HepG2 (cell line): ENCODE results near the gene ARMH1. TPM values are rescaled to one million over a fixed set of nuclear protein-coding genes. Genes with fewer than 3 reads are reported as not detected.

Experiments used
- ATAC-seq: fragments of 200-7000 bp; cut with Tn5 transposase; 3 replicates; pipeline ENCODE4 v1.9.1; 2020; ENCODE audit warnings: mild to moderate bottlenecking, moderate library complexity
- BruUV-seq: library from RNA; stranded (reverse); fragments of 400-500 nt; replicated peaks from 2 replicates; lab custom pipeline; 2021; lab: Mats Ljungman, UMichigan
- CTCF ChIA-PET: fragments of 300-600 bp; formaldehyde crosslinking; extraction: SDS; loops from one replicate; lab custom pipeline; 2021; ENCODE audit warnings: low total read pairs, inconsistent platforms, low intra/inter-chr PET ratio; lab: Yijun Ruan, JAX
- POLR2A ChIA-PET: fragments of 350-600 bp; sonication (Branson Sonifier 250); formaldehyde crosslinking; loops from one replicate; lab custom pipeline; 2020; ENCODE audit warnings: antibody characterized with exemption, inconsistent platforms; lab: Yijun Ruan, JAX
- DNase-seq: peaks from one replicate; pipeline ENCODE4 v3.0.0-alpha.2; 2015; ENCODE audit warnings: low spot score
- FAIRE-seq: peaks from 3 replicates; lab custom pipeline; 2011; peaks lifted over from hg19 to GRCh38; lab: Jason Lieb, UNC
- H2AFZ ChIP-seq: one replicate; pipeline ENCODE4 v1.6.1; 2011; ENCODE audit warnings: low read length, inconsistent platforms
- H3K27ac ChIP-seq: fragments of 300-600 bp; 3 replicates; pipeline ENCODE4 v1.8.0; 2011; ENCODE audit warnings: mixed run types, mild to moderate bottlenecking, mixed read lengths, low read length, inconsistent platforms; ENCODE audit not compliant: insufficient read depth; ENCODE audit errors: extremely low read length
- H3K27me3 ChIP-seq, 2 experiments: fragments of 200-600 bp in 1 of 2; 2 replicates in 1 of 2; 3 replicates in 1 of 2; pipeline versions ENCODE4 v1.6.0 to v1.8.0; 2011; ENCODE audit warnings: low read length in 2 of 2, mild to moderate bottlenecking in 2 of 2, moderate library complexity in 2 of 2, inconsistent platforms in 1 of 2; ENCODE audit not compliant: insufficient read depth in 2 of 2, control insufficient read depth in 1 of 2
- H3K36me3 ChIP-seq, 2 experiments: fragments of 200-600 bp in 1 of 2; replicated peaks in 1 of 2; 2 replicates in 1 of 2; 3 replicates in 1 of 2; pipeline versions ENCODE4 v1.5.1 to v1.8.0; 2011; ENCODE audit warnings: low read length in 2 of 2, inconsistent platforms in 1 of 2; ENCODE audit not compliant: insufficient read depth in 2 of 2, control insufficient read depth in 1 of 2
- H3K4me1 ChIP-seq: 2 replicates; pipeline ENCODE4 v1.5.1; 2012; ENCODE audit warnings: low read length, inconsistent platforms; ENCODE audit not compliant: insufficient read depth
- H3K4me2 ChIP-seq: 2 replicates; pipeline ENCODE4 v1.6.0; 2011; ENCODE audit warnings: low read depth, low read length, inconsistent platforms
- H3K4me3 ChIP-seq, 3 experiments: fragments of 200-600 bp in 1 of 3; sonication (generic), shearing (Covaris generic) in 1 of 3; replicated peaks in 1 of 3; 2 replicates each; pipeline ENCODE4 v1.5.1; 2011 to 2016; ENCODE audit warnings: low read length in 3 of 3, inconsistent platforms in 2 of 3, low read depth in 2 of 3, mild to moderate bottlenecking in 2 of 3, control low read depth in 1 of 3, mixed read lengths in 1 of 3; ENCODE audit not compliant: insufficient read depth in 1 of 3
- H3K79me2 ChIP-seq: one replicate; pipeline ENCODE4 v1.6.1; 2011; ENCODE audit warnings: low read length, inconsistent platforms; ENCODE audit not compliant: insufficient read depth
- H3K9ac ChIP-seq: 2 replicates; pipeline ENCODE4 v1.6.0; 2011; ENCODE audit warnings: mild to moderate bottlenecking, low read depth, low read length, inconsistent platforms; ENCODE audit not compliant: insufficient read depth
- H3K9me3 ChIP-seq: 2 replicates; pipeline ENCODE4 v1.5.1; 2012; ENCODE audit warnings: mild to moderate bottlenecking, low read length
- H4K20me1 ChIP-seq: 2 replicates; pipeline ENCODE4 v1.6.0; 2011; ENCODE audit warnings: inconsistent platforms, mild to moderate bottlenecking, low read length, moderate library complexity; ENCODE audit not compliant: insufficient read depth
- ESRRA ChIP-seq: sonication (generic); formaldehyde crosslinking; IDR thresholded peaks from 2 replicates; pipeline ENCODE4 v1.5.1; 2020; ENCODE audit warnings: mild to moderate bottlenecking, low read depth, missing genetic modification reagents
- FOXA3 ChIP-seq: IDR thresholded peaks from 2 replicates; pipeline ENCODE4 v1.6.1; 2016; ENCODE audit warnings: missing genetic modification reagents, missing compliant biosample characterization
- GPN1 ChIP-seq: sonication (generic); formaldehyde crosslinking; IDR thresholded peaks from 2 replicates; pipeline ENCODE4 v1.5.1; 2020; ENCODE audit warnings: missing genetic modification reagents, borderline replicate concordance
- NR1H2 ChIP-seq: sonication (generic); formaldehyde crosslinking; IDR thresholded peaks from 2 replicates; pipeline ENCODE4 v1.8.1; 2022; ENCODE audit warnings: low read depth, missing genetic modification reagents, borderline replicate concordance
- NRL ChIP-seq: sonication (generic); formaldehyde crosslinking; IDR thresholded peaks from 2 replicates; pipeline ENCODE4 v1.5.0; 2020; ENCODE audit warnings: missing genetic modification reagents, mild to moderate bottlenecking, moderate library complexity, borderline replicate concordance
- ZNF234 ChIP-seq: sonication (generic); formaldehyde crosslinking; conservative IDR thresholded peaks from 2 replicates; pipeline ENCODE4 v1.5.1; 2020; ENCODE audit warnings: mild to moderate bottlenecking, missing genetic modification reagents
- ZNF275 ChIP-seq: sonication (generic); formaldehyde crosslinking; IDR thresholded peaks from 2 replicates; pipeline ENCODE4 v1.8.0; 2022; ENCODE audit warnings: missing genetic modification reagents, mild to moderate bottlenecking, inconsistent platforms, borderline replicate concordance
- ZNF512B ChIP-seq: sonication (generic); formaldehyde crosslinking; IDR thresholded peaks from 2 replicates; pipeline ENCODE4 v1.5.1; 2020; ENCODE audit warnings: missing genetic modification reagents, mild to moderate bottlenecking, borderline replicate concordance
- ZNF768 ChIP-seq: sonication (generic); formaldehyde crosslinking; IDR thresholded peaks from 2 replicates; pipeline ENCODE4 v1.4.0; 2020; ENCODE audit warnings: missing genetic modification reagents
- WGBS: methylation state at CpG from one replicate; pipeline ENCODE4 v1.1.6; 2017; ENCODE audit warnings: low lambda C conversion rate; 5-methylcytosine and 5-hydroxymethylcytosine counted together
- in situ Hi-C: cut with HindIII; loops from 2 replicates; pipeline ENCODE4 v1.10.0; 2017; ENCODE audit warnings: low pct_unique_long_range_greater_than_20kb; ENCODE audit not compliant: extremely low pct_ligation_motif_present
- intact Hi-C: fragments of 100-400 bp; cut with micrococcal nuclease; formaldehyde crosslinking; loops from one replicate; pipeline ENCODE4 v1.10.0; 2022; ENCODE audit not compliant: unreplicated experiment
- polyA plus RNA-seq, 8 experiments: library from polyadenylated mRNA; depleted of rRNA in 3 of 8; stranded (reverse) in 7 of 8; unstranded in 1 of 8; fragments of >200 nt; fragmentation: Illumina TruSeq in 4 of 8; extraction: Trizol in 4 of 8; gene quantifications; 2 replicates each; pipeline versions ENCODE4 v1.2.1 to v1.2.3, GENCODE V29; 2011 to 2016; ENCODE audit warnings: low read depth in 4 of 8, missing spikeins in 1 of 8, mixed read lengths in 1 of 8; ENCODE audit not compliant: insufficient read depth in 1 of 8
- total RNA-seq, 5 experiments: library from RNA; depleted of rRNA; stranded (reverse); fragments of >200 nt; fragmentation: Illumina TruSeq; extraction: Trizol; gene quantifications; 2 replicates each; pipeline ENCODE4 v1.2.3, GENCODE V29; 2016; ENCODE audit warnings: low read depth in 1 of 5
- TF ChIP-seq, protein P1 (sequence below), 2 experiments: IDR thresholded peaks; 2 replicates each; pipeline ENCODE4 v1.6.1; 2011 to 2012; ENCODE audit warnings: low read length in 2 of 2, borderline replicate concordance in 1 of 2, low read depth in 1 of 2, mild to moderate bottlenecking in 1 of 2, moderate library complexity in 1 of 2

Gene ARMH1
- total and polyA plus RNA-seq, 2 of the 13 experiments (the other 11 are each of a cell fraction or from before 2014, with no cell fraction given), result 0.69 TPM; not detected in 1

DNA sequence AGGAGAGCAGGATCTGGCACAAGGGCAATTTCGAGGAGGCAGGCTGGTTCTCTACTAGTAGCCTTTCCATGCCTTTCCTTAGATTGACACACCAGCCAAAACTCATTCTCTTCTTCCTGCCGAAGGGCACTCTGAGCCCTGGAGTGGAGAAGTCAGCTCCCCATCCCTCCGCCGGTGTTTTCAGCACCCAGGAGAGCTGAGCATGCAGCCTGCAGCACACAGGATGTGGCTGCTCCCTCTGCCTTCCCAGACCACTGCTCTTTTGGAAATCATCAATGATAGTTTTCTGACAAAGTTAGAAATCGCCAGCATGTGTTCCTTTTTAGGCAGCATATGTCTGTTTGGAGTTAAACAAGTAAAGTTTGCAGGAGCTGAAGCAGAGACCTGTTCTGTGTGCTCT, 44.8 kb downstream of the ARMH1 start (continued):
- no peak for TF ChIP-seq ZNF275 (CRISPR knock-in tag)
- no peak for TF ChIP-seq NR1H2
- TF ChIP-seq, protein P1, sequence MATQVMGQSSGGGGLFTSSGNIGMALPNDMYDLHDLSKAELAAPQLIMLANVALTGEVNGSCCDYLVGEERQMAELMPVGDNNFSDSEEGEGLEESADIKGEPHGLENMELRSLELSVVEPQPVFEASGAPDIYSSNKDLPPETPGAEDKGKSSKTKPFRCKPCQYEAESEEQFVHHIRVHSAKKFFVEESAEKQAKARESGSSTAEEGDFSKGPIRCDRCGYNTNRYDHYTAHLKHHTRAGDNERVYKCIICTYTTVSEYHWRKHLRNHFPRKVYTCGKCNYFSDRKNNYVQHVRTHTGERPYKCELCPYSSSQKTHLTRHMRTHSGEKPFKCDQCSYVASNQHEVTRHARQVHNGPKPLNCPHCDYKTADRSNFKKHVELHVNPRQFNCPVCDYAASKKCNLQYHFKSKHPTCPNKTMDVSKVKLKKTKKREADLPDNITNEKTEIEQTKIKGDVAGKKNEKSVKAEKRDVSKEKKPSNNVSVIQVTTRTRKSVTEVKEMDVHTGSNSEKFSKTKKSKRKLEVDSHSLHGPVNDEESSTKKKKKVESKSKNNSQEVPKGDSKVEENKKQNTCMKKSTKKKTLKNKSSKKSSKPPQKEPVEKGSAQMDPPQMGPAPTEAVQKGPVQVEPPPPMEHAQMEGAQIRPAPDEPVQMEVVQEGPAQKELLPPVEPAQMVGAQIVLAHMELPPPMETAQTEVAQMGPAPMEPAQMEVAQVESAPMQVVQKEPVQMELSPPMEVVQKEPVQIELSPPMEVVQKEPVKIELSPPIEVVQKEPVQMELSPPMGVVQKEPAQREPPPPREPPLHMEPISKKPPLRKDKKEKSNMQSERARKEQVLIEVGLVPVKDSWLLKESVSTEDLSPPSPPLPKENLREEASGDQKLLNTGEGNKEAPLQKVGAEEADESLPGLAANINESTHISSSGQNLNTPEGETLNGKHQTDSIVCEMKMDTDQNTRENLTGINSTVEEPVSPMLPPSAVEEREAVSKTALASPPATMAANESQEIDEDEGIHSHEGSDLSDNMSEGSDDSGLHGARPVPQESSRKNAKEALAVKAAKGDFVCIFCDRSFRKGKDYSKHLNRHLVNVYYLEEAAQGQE (IDR thresholded peaks at IDR 0.05; ENCODE audit: borderline replicate concordance in 1 of 2, low read depth in 1 of 2, low read length in 2 of 2), result peak in 1 of 2 experiments; percentile 35; a peak in 1 of 4 replicates
- no peak for TF ChIP-seq NRL (CRISPR knock-in tag)
- TF ChIP-seq GPN1, result no peak
- TF ChIP-seq ZNF768, result 0 out of 2 replicates have a peak, but pooled peaks have one; percentile 28

- intact Hi-C loops (no loop called here), in situ Hi-C loops (no loop called here)
- H3K4me3 ChIP-seq, result no peak overlapping the region
- ATAC-seq (no peak), FAIRE-seq (no peak), DNase-seq (no peak)
- no TSS peak for BruUV-seq
- no peaks in the 10 kb centered on the region for H3K79me2 ChIP-seq
- 8% methylated on average over 4 of the region's 4 CpGs for WGBS
- H3K27ac ChIP-seq, result no peak overlapping the region
- H2AFZ ChIP-seq, result no peak overlapping the region
- no peak overlapping the region for H3K9ac ChIP-seq
- H3K4me2 ChIP-seq, result peak overlapping the region; percentile 1; the same call in 1 of the 2 replicates
- peaks cover 42% of the 10 kb centered on the region for H3K4me1 ChIP-seq
- H3K9me3 ChIP-seq, result no peaks in the 10 kb centered on the region
- no peaks in the 10 kb centered on the region for H3K36me3 ChIP-seq
- no peaks in the 10 kb centered on the region for H4K20me1 ChIP-seq
- POLR2A ChIA-PET, result interaction anchor here (1.9 to 4.9 kb wide), 4 partner anchors 12 to 88 kb away, joined by 6 to 241 read pairs (median 22); partner anchors contain the start of genes BTBD19 and RNU5D-1
- CTCF ChIA-PET, result no interaction called here
- 0 out of 5 replicates have a peak, but pooled peaks cover 0 to 12% of the 10 kb centered on the region in 2 experiments for H3K27me3 ChIP-seq
- TF ChIP-seq ESRRA (CRISPR knock-in tag) (no peak), ZNF512B (no peak), ZNF234 (CRISPR knock-in tag) (no peak), FOXA3 (CRISPR knock-in tag) (peak; percentile 10; the same call in 1 of the 2 replicates)
Measured at GRCh38 chr1:44720281-44720680, 45.8 kb downstream of the ARMH1 start.
